HG02870 (cell line): ENCODE results near the gene EIF4G3.
"Not testable (repeated sequence)": the region's sequence is repeated elsewhere in the genome, so short reads cannot be mapped to it uniquely, and the experiment has no call there.

Experiments
- ATAC-seq: cut with Tn5 transposase; IDR thresholded peaks from one replicate; pipeline ENCODE4 v1.9.1; 2021; ENCODE audit warnings: mild to moderate bottlenecking, moderate library complexity; ENCODE audit not compliant: unreplicated experiment

Gene EIF4G3

GRCh38 chr1:21176586-21177555 lies at the start of gene EIF4G3:
TSS of gene EIF4G3 (minus strand) at chr1:21176897. CDS start at chr1:21002742, 174,155 bp downstream.
- peak; percentile 90 for ATAC-seq

- ATAC-seq: no peak
Observed at GRCh38 chr1:21225065-21225464, 48.4 kb upstream of the EIF4G3 start.

GRCh38 chr1:21220815-21221214 lies 44.1 kb upstream of the EIF4G3 start:
- ATAC-seq: no peak

- no peak for ATAC-seq
Observed at GRCh38 chr1:21219674-21220073, 43.0 kb upstream of the EIF4G3 start.

GRCh38 chr1:21217812-21218596 lies 41.3 kb upstream of the EIF4G3 start:
- no peak for ATAC-seq

GRCh38 chr1:21216835-21217811 lies 40.4 kb upstream of the EIF4G3 start:
- ATAC-seq: no peak

GRCh38 chr1:21212126-21212525 lies 35.4 kb upstream of the EIF4G3 start:
- ATAC-seq: no peak

GRCh38 chr1:21208137-21208700 lies 31.5 kb upstream of the EIF4G3 start:
- not testable (repeated sequence) for ATAC-seq

GRCh38 chr1:21206117-21206516 lies 29.4 kb upstream of the EIF4G3 start:
- ATAC-seq: no peak

GRCh38 chr1:21205416-21205815 lies 28.7 kb upstream of the EIF4G3 start:
- no peak for ATAC-seq

GRCh38 chr1:21201650-21202049 lies 25.0 kb upstream of the EIF4G3 start:
- no peak for ATAC-seq

GRCh38 chr1:21201238-21201637 lies 24.5 kb upstream of the EIF4G3 start:
- not testable (repeated sequence) for ATAC-seq

- ATAC-seq: no peak
Observed at GRCh38 chr1:21200767-21201166, 24.1 kb upstream of the EIF4G3 start.

- no peak for ATAC-seq
Observed at GRCh38 chr1:21198929-21199328, 22.2 kb upstream of the EIF4G3 start.

- no peak for ATAC-seq
Observed at GRCh38 chr1:21192871-21193270, 16.2 kb upstream of the EIF4G3 start.

- no peak for ATAC-seq
Observed at GRCh38 chr1:21192284-21192683, 15.6 kb upstream of the EIF4G3 start.

GRCh38 chr1:21190771-21191170 lies 14.1 kb upstream of the EIF4G3 start:
- ATAC-seq: not testable (repeated sequence)

- no peak for ATAC-seq
Observed at GRCh38 chr1:21189906-21190500, 13.3 kb upstream of the EIF4G3 start.

GRCh38 chr1:21189421-21189820 lies 12.7 kb upstream of the EIF4G3 start:
- ATAC-seq: no peak

- ATAC-seq: no peak
Observed at GRCh38 chr1:21188235-21188634, 11.5 kb upstream of the EIF4G3 start.
